Hepatocyte (in vitro differentiated cells): ENCODE measurements around the gene MSANTD4. TPM values are rescaled to one million over a fixed set of nuclear protein-coding genes. Genes with fewer than 3 reads are reported as not detected.

ENCODE experiments used
- DNase-seq: peaks from one replicate; pipeline ENCODE4 v3.0.0-alpha.2; 2016; ENCODE audit warnings: low spot score
- H2AFZ ChIP-seq: fragments of 200-600 bp; sonication (generic); 2 replicates; pipeline ENCODE4 v1.6.0; 2016; ENCODE audit warnings: antibody characterized with exemption, mild to moderate bottlenecking
- H3K27ac ChIP-seq: fragments of 200-600 bp; sonication (generic); 2 replicates; pipeline ENCODE4 v1.5.1; 2016; ENCODE audit warnings: mild to moderate bottlenecking
- H3K27me3 ChIP-seq: fragments of 200-600 bp; sonication (generic); 2 replicates; pipeline ENCODE4 v1.6.1; 2016
- H3K36me3 ChIP-seq: fragments of 200-600 bp; sonication (generic); replicated peaks from 2 replicates; pipeline ENCODE4 v1.5.1; 2016; ENCODE audit warnings: low read depth; ENCODE audit not compliant: insufficient read depth
- H3K4me1 ChIP-seq: fragments of 200-600 bp; sonication (generic); 2 replicates; pipeline ENCODE4 v1.5.1; 2016; ENCODE audit warnings: mild to moderate bottlenecking, moderate library complexity; ENCODE audit not compliant: insufficient read depth
- H3K4me2 ChIP-seq: fragments of 200-600 bp; sonication (generic); 2 replicates; pipeline ENCODE4 v1.6.0; 2016
- H3K4me3 ChIP-seq: fragments of 200-600 bp; sonication (generic); 2 replicates; pipeline ENCODE4 v1.5.1; 2016; ENCODE audit warnings: mild to moderate bottlenecking
- H3K79me2 ChIP-seq: fragments of 200-600 bp; sonication (generic); 2 replicates; pipeline ENCODE4 v1.6.0; 2017; ENCODE audit warnings: mild to moderate bottlenecking
- H3K9me2 ChIP-seq: fragments of 200-600 bp; sonication (generic); replicated peaks from 2 replicates; pipeline ENCODE4 v1.6.0; 2017; ENCODE audit warnings: mild to moderate bottlenecking; ENCODE audit not compliant: insufficient read depth
- H3K9me3 ChIP-seq: fragments of 200-600 bp; sonication (generic); 2 replicates; pipeline ENCODE4 v1.5.1; 2016; ENCODE audit warnings: low read depth, mild to moderate bottlenecking
- H4K20me1 ChIP-seq: fragments of 200-600 bp; sonication (generic); 2 replicates; pipeline ENCODE4 v1.6.0; 2016; ENCODE audit warnings: mild to moderate bottlenecking; ENCODE audit not compliant: insufficient read depth, poor library complexity, severe bottlenecking
- CTCF ChIP-seq: fragments of 200-600 bp; sonication (generic); IDR thresholded peaks from 2 replicates; pipeline ENCODE4 v1.5.1; 2016; ENCODE audit warnings: antibody characterized with exemption, mild to moderate bottlenecking; ENCODE audit not compliant: poor library complexity
- EZH2 ChIP-seq: fragments of 200-600 bp; sonication (generic); IDR thresholded peaks from 2 replicates; pipeline ENCODE4 v1.6.1; 2016; ENCODE audit warnings: antibody characterized with exemption, mild to moderate bottlenecking, borderline replicate concordance
- EZH2phosphoT487 ChIP-seq: fragments of 200-600 bp; sonication (generic); IDR thresholded peaks from one replicate; pipeline ENCODE4 v1.6.1; 2018; ENCODE audit warnings: antibody characterized with exemption, mild to moderate bottlenecking, low read depth, moderate library complexity; ENCODE audit not compliant: unreplicated experiment, severe bottlenecking
- WGBS: methylation state at CpG from one replicate; pipeline ENCODE4 v1.1.6; 2016; ENCODE audit warnings: low lambda C conversion rate; ENCODE audit errors: missing lambda C conversion rate; 5-methylcytosine and 5-hydroxymethylcytosine counted together
- polyA plus RNA-seq: library from polyadenylated mRNA; unstranded; fragments of >200 nt; fragmentation: Nextera tagmentation; extraction: Ambion mirVana; gene quantifications from 2 replicates; pipeline ENCODE4 v1.2.1, GENCODE V29; 2016
- small RNA-seq: library from RNA; depleted of rRNA; stranded (forward); fragments of <200 nt; gene quantifications from one replicate; pipeline ENCODE3, GENCODE V24; 2014
- total RNA-seq: library from RNA; depleted of rRNA; stranded (reverse); fragments of >200 nt; gene quantifications from 2 replicates; pipeline ENCODE4 v1.2.3, GENCODE V29; 2014

MSANTD4 gene
- total and polyA plus RNA-seq, 2 experiments from 2014 or later: 8.0 to 32.6 TPM

- Histone ChIP-seq H3K79me2 (no peaks in the 10 kb centered on the region), H3K4me3 (no peak overlapping the region), H3K36me3 (no peaks in the 10 kb centered on the region), H3K27ac (no peak overlapping the region), H3K27me3 (no peaks in the 10 kb centered on the region), H2AFZ (no peak overlapping the region), H4K20me1 (no peaks in the 10 kb centered on the region), H3K4me1 (no peaks in the 10 kb centered on the region), H3K9me3 (no peaks in the 10 kb centered on the region), H3K9me2 (no peaks in the 10 kb centered on the region), H3K4me2 (no peak overlapping the region)
- no peak for TF ChIP-seq EZH2
- TF ChIP-seq CTCF: no peak
- TF ChIP-seq EZH2phosphoT487: no peak
- peak; percentile 7 for DNase-seq
- 76% methylated on average over 3 of the region's 3 CpGs for WGBS
These were observed 53.9 kb downstream of the MSANTD4 start for GRCh38 chr11:105968021-105968697.

GRCh38 chr11:105960252-105961245 lies 61.5 kb downstream of the MSANTD4 start:
- H3K9me2 ChIP-seq: no peaks in the 10 kb centered on the region
- 89% methylated on average over 22 of the region's 22 CpGs for WGBS
- H3K9me3 ChIP-seq: no peaks in the 10 kb centered on the region
- peak; percentile 5 for DNase-seq
- H3K27ac ChIP-seq: no peak overlapping the region
- no peak overlapping the region for H3K4me2 ChIP-seq
- H4K20me1 ChIP-seq: no peaks in the 10 kb centered on the region
- no peaks in the 10 kb centered on the region for H3K27me3 ChIP-seq
- no peak overlapping the region for H3K4me3 ChIP-seq
- H3K36me3 ChIP-seq: no peaks in the 10 kb centered on the region
- TF ChIP-seq CTCF: no peak
- no peak for TF ChIP-seq EZH2
- TF ChIP-seq EZH2phosphoT487: no peak
- H3K79me2 ChIP-seq: no peaks in the 10 kb centered on the region
- H2AFZ ChIP-seq: no peak overlapping the region
- no peaks in the 10 kb centered on the region for H3K4me1 ChIP-seq

Small RNA genes within 50 kb of the gene (small RNA-seq; reads per million reads assigned to genes)
- not detected for gene RNU6-277P

Other genes with a start within 250 kb of the MSANTD4 start
- gene KBTBD3, start 55.1 kb upstream of the MSANTD4 start, total RNA-seq: 4.9 and 7.3 TPM in 2 replicates
- gene KBTBD3, start 55.1 kb upstream of the MSANTD4 start, polyA plus RNA-seq: 5.6 and 8.7 TPM in 2 replicates
- gene AASDHPPT, start 55.4 kb upstream of the MSANTD4 start, total RNA-seq: 80.7 and 89.6 TPM in 2 replicates
- 39.2 and 43.3 TPM in 2 replicates for gene AASDHPPT, start 55.4 kb upstream of the MSANTD4 start, polyA plus RNA-seq